Superior temporal gyrus (tissue), 1 donor: ENCODE data around the gene TMEM39B.
"Not testable (repeated sequence)": the region's sequence is repeated elsewhere in the genome, so short reads cannot be mapped to it uniquely, and the experiment has no call there.

ENCODE experiments used
- DNase-seq: peaks from one replicate; pipeline ENCODE4 v3.0.0-alpha.2; 2016; ENCODE audit errors: extremely low spot score

TMEM39B gene

GRCh38 chr1:32111789-32112188, 39.0 kb downstream of the TMEM39B start:
- DNase-seq: no peak

GRCh38 chr1:32112806-32113375, 40.2 kb downstream of the TMEM39B start:
- DNase-seq: no peak

- DNase-seq: not testable (repeated sequence)
Observed at GRCh38 chr1:32113436-32113835, 40.7 kb downstream of the TMEM39B start.

- no peak for DNase-seq
Observed at GRCh38 chr1:32114420-32114819, 41.7 kb downstream of the TMEM39B start.

- no peak for DNase-seq
Observed at GRCh38 chr1:32115496-32115895, 42.8 kb downstream of the TMEM39B start.

- DNase-seq: no peak
Observed at GRCh38 chr1:32116531-32116930, 43.8 kb downstream of the TMEM39B start.

- DNase-seq: no peak
Observed at GRCh38 chr1:32122151-32122550, 49.4 kb downstream of the TMEM39B start.

GRCh38 chr1:32123361-32123760, 50.6 kb downstream of the TMEM39B start:
- DNase-seq: not testable (repeated sequence)

- no peak for DNase-seq
Observed at GRCh38 chr1:32125313-32125712, 52.6 kb downstream of the TMEM39B start.

GRCh38 chr1:32126770-32127169, 54.0 kb downstream of the TMEM39B start:
- no peak for DNase-seq

GRCh38 chr1:32127409-32128198, 54.9 kb downstream of the TMEM39B start:
- no peak for DNase-seq

GRCh38 chr1:32128479-32128878, 55.7 kb downstream of the TMEM39B start:
- peak; percentile 68 for DNase-seq

- no peak for DNase-seq
Observed at GRCh38 chr1:32128964-32129363, 56.2 kb downstream of the TMEM39B start.

- not testable (repeated sequence) for DNase-seq
Observed at GRCh38 chr1:32133950-32134280, 61.2 kb downstream of the TMEM39B start.

- DNase-seq: no peak
Observed at GRCh38 chr1:32137111-32137510, 64.4 kb downstream of the TMEM39B start.

- DNase-seq: no peak
Observed at GRCh38 chr1:32138965-32139364, 66.2 kb downstream of the TMEM39B start.

GRCh38 chr1:32142446-32143301, 69.9 kb downstream of the TMEM39B start:
- DNase-seq: no peak

GRCh38 chr1:32143302-32143695, 70.6 kb downstream of the TMEM39B start:
- DNase-seq: not testable (repeated sequence)

- no peak for DNase-seq
Observed at GRCh38 chr1:32144033-32144432, 71.3 kb downstream of the TMEM39B start.

- not testable (repeated sequence) for DNase-seq
Observed at GRCh38 chr1:32147799-32148198, 75.1 kb downstream of the TMEM39B start.

- DNase-seq: no peak
Observed at GRCh38 chr1:32150847-32151246, 78.1 kb downstream of the TMEM39B start.

- no peak for DNase-seq
Observed at GRCh38 chr1:32151319-32151787, 78.6 kb downstream of the TMEM39B start.
